ENCODE measurements around the gene CYP3A4. TPM values are rescaled to one million over a fixed set of nuclear protein-coding genes. Genes with fewer than 3 reads are reported as not detected.

The CYP3A4 gene
- total RNA-seq: not detected

GRCh38 chr7:99784007-99784406 is at the start of gene CYP3A4:
Gene CYP3A4 (minus strand): TSS chr7:99784184. CDS start chr7:99784081, 103 bp downstream.
- POLR2A ChIA-PET: no interaction called here
- CTCF ChIA-PET: no interaction called here
- Mint-ChIP-seq H3K4me3 (no peak within 1 kb of the TSS), H3K36me3 (ENCODE audit: low read depth) (no peaks in the 10 kb centered on the region), H3K27me3 (peaks cover 3% of the 10 kb centered on the region), H3K4me1 (peaks cover 15% of the 10 kb centered on the region), H3K27ac (no peak within 1 kb of the TSS), H3K9me3 (no peaks in the 10 kb centered on the region)
- no peak for DNase-seq

- Mint-ChIP-seq H3K27me3 (peaks cover 8% of the 10 kb centered on the region), H3K27ac (no peak overlapping the region), H3K36me3 (ENCODE audit: low read depth) (no peaks in the 10 kb centered on the region), H3K9me3 (no peaks in the 10 kb centered on the region), H3K4me1 (peaks cover 10% of the 10 kb centered on the region), H3K4me3 (no peak overlapping the region)
- ChIA-PET POLR2A (no interaction called here), CTCF (interaction anchor here (0.8 kb wide), 1 partner anchor 16 kb away, joined by 3 read pairs; no protein-coding TSS in a partner anchor)
- no peak for DNase-seq
These were observed 49.4 kb upstream of the CYP3A4 start for GRCh38 chr7:99833289-99833877.

DNA sequence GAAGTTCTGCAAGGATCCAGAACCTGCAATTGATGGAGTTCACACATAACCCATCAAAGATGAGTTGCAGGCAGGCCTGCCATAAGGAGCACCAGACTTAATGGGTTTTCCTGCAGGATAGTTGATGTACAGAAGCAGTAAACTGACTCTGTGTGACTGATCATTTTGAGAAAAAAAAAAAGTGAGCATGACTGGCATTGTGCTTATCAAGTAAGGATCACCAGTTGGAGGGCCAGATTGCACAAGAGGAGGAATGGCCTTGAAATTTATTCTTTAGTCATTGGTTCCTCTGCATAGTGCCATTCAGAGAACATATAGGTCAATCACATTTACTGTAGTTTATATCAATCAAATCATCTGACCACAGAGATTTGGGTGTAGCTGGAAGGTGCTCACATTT is 47.6 kb upstream of the CYP3A4 start:
- Mint-ChIP-seq H3K27me3 (peaks cover 16% of the 10 kb centered on the region), H3K4me1 (no peaks in the 10 kb centered on the region), H3K4me3 (no peak overlapping the region), H3K36me3 (ENCODE audit: low read depth) (no peaks in the 10 kb centered on the region), H3K27ac (no peak overlapping the region), H3K9me3 (no peaks in the 10 kb centered on the region)
- CTCF ChIA-PET: no interaction called here
- POLR2A ChIA-PET: no interaction called here
- DNase-seq: no peak

GRCh38 chr7:99829524-99830160 is 45.7 kb upstream of the CYP3A4 start:
- no peaks in the 10 kb centered on the region for H3K36me3 Mint-ChIP-seq (ENCODE audit: low read depth)
- no peaks in the 10 kb centered on the region for H3K4me1 Mint-ChIP-seq
- ChIA-PET CTCF (interaction anchor here (1.6 kb wide), 1 partner anchor 79 kb away, joined by 3 read pairs; no protein-coding TSS in a partner anchor), POLR2A (no interaction called here)
- no peak overlapping the region for H3K4me3 Mint-ChIP-seq
- peaks cover 16% of the 10 kb centered on the region for H3K27me3 Mint-ChIP-seq
- H3K9me3 Mint-ChIP-seq: no peaks in the 10 kb centered on the region
- no peak overlapping the region for H3K27ac Mint-ChIP-seq
- no peak for DNase-seq

- CTCF ChIA-PET: interaction anchor here (1.6 kb wide), 1 partner anchor 80 kb away, joined by 3 read pairs; no protein-coding TSS in a partner anchor
- Mint-ChIP-seq H3K9me3 (no peaks in the 10 kb centered on the region), H3K36me3 (ENCODE audit: low read depth) (no peaks in the 10 kb centered on the region), H3K4me3 (no peak overlapping the region), H3K4me1 (no peaks in the 10 kb centered on the region), H3K27ac (no peak overlapping the region), H3K27me3 (peaks cover 16% of the 10 kb centered on the region)
- no peak for DNase-seq
- POLR2A ChIA-PET: no interaction called here
These were observed 44.8 kb upstream of the CYP3A4 start for GRCh38 chr7:99828811-99829210.

DNA sequence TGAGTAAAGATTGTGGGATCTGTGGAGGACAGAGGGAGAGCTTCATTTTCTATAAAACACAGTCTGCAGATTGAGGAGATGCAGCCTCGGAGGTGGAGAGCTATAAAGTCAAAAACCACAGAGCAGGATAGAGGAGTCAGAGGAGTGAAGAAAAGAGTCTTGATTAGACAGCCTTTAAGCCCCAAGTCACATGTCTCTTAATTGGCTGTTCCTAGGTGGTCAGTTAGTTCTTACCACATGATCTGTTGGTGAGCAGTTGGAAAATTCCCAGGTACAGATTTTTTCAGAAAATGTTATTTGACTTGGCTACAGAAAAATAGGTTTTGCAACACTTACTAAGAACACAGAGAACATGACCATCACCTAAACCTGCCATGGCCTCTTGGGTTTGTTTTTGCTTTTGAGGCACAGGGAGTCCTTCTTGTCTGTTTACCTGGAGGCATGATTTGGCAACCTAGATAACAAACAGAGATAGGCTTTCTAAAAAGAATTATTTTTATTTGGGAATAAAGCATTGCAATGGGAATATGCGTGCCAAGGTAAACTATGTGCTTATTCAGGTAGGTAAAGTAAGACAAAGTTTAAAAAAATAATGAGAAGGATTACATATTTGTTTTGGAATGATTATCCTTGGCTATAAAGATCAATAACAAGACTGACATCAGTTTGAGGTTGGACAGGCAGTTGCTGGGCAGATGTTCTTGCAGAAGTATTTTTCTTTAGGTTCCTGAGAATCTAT is 43.2 kb upstream of the CYP3A4 start:
- Mint-ChIP-seq H3K4me3 (no peak overlapping the region), H3K4me1 (no peaks in the 10 kb centered on the region), H3K27me3 (peaks cover 12% of the 10 kb centered on the region), H3K9me3 (no peaks in the 10 kb centered on the region), H3K27ac (no peak overlapping the region), H3K36me3 (ENCODE audit: low read depth) (no peaks in the 10 kb centered on the region)
- no peak for DNase-seq
- ChIA-PET CTCF (interaction anchor here (0.6 kb wide), 1 partner anchor 1417 kb away, joined by 3 read pairs; no protein-coding TSS in a partner anchor), POLR2A (no interaction called here)

DNA sequence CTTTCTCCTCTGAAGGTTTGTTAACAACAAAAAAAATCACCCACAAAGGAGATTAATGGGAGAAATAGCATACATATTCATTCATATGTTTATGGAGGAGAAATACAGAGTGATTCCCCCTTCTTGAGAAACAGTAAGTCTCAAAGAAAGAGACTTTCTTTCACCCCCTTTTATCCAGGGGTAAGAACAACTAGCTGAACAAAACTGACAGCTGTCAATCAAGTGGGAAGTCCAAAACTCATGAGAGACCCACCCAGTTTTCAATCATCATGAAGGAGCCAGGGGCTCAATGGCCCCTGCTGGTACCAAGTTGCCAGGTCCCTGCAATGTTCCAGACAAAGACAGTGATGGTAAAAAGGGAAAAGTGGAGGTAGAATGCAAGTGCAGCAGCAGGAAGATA is 41.9 kb upstream of the CYP3A4 start:
- ChIA-PET POLR2A (no interaction called here), CTCF (no interaction called here)
- Mint-ChIP-seq H3K4me3 (no peak overlapping the region), H3K27ac (no peak overlapping the region), H3K9me3 (no peaks in the 10 kb centered on the region), H3K36me3 (ENCODE audit: low read depth) (no peaks in the 10 kb centered on the region), H3K27me3 (peaks cover 24% of the 10 kb centered on the region), H3K4me1 (no peaks in the 10 kb centered on the region)
- no peak for DNase-seq

DNA sequence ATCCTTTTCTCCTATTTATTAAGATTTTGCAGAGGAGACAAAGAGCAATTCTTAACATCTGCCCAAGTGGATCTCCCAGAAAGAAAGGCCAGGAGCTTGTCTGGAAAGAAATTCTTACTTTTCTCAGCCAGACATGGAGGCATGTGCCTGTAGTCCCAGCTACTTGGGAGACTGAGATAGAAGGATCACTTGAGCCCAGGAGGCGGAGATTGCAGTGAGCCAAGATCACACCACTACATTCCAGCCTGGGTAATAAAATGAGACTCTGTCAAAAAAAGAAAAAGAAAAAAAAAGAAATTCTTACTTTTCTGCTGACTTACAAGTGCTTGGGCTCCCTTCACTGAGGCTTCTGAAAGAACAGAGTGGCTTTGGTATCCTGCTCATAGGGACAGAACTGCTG is 41.5 kb upstream of the CYP3A4 start:
- CTCF ChIA-PET: no interaction called here
- Mint-ChIP-seq H3K27me3 (peaks cover 25% of the 10 kb centered on the region), H3K36me3 (ENCODE audit: low read depth) (no peaks in the 10 kb centered on the region), H3K9me3 (no peaks in the 10 kb centered on the region), H3K27ac (no peak overlapping the region), H3K4me1 (no peaks in the 10 kb centered on the region), H3K4me3 (no peak overlapping the region)
- DNase-seq: no peak
- POLR2A ChIA-PET: no interaction called here

DNA sequence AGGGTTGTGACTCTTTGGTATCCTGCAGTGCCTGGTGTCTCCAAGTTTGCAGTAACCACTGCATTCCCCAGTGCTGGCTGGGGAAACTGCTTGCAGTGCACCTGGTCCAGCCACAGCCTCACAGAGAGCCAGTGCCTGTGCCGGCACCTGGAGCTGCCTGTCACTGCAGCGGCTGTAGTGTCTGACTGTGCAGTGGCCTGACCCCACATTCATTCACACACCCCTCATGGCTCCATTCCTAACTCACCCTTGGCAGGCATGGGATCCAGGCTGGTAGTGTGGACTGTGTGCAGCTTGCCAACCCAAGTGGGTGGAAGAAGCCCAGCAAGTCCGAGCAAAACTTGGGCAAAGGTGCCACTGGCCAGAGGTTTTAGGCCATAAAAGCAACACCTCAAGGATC is 40.1 kb upstream of the CYP3A4 start:
- H3K27ac Mint-ChIP-seq: no peak overlapping the region
- no peaks in the 10 kb centered on the region for H3K9me3 Mint-ChIP-seq
- ChIA-PET CTCF (interaction anchor here (0.9 kb wide), 1 partner anchor 15 kb away, joined by 3 read pairs; no protein-coding TSS in a partner anchor), POLR2A (no interaction called here)
- no peaks in the 10 kb centered on the region for H3K4me1 Mint-ChIP-seq
- no peaks in the 10 kb centered on the region for H3K36me3 Mint-ChIP-seq (ENCODE audit: low read depth)
- no peak for DNase-seq
- peaks cover 38% of the 10 kb centered on the region for H3K27me3 Mint-ChIP-seq
- no peak overlapping the region for H3K4me3 Mint-ChIP-seq

GRCh38 chr7:99822731-99823718 is 39.0 kb upstream of the CYP3A4 start:
- H3K27ac Mint-ChIP-seq: no peak overlapping the region
- no peaks in the 10 kb centered on the region for H3K4me1 Mint-ChIP-seq
- DNase-seq: no peak
- no peak overlapping the region for H3K4me3 Mint-ChIP-seq
- peaks cover 36% of the 10 kb centered on the region for H3K27me3 Mint-ChIP-seq
- H3K36me3 Mint-ChIP-seq (ENCODE audit: low read depth): no peaks in the 10 kb centered on the region
- ChIA-PET CTCF (interaction anchor here (0.9 kb wide), 1 partner anchor 16 kb away, joined by 3 read pairs; no protein-coding TSS in a partner anchor), POLR2A (no interaction called here)
- H3K9me3 Mint-ChIP-seq: no peaks in the 10 kb centered on the region

GRCh38 chr7:99820408-99821027 is 36.5 kb upstream of the CYP3A4 start:
- Mint-ChIP-seq H3K27ac (no peak overlapping the region), H3K27me3 (peaks cover 30% of the 10 kb centered on the region), H3K4me3 (no peak overlapping the region), H3K4me1 (no peaks in the 10 kb centered on the region), H3K36me3 (ENCODE audit: low read depth) (no peaks in the 10 kb centered on the region), H3K9me3 (no peaks in the 10 kb centered on the region)
- ChIA-PET POLR2A (no interaction called here), CTCF (no interaction called here)
- DNase-seq: no peak

DNA sequence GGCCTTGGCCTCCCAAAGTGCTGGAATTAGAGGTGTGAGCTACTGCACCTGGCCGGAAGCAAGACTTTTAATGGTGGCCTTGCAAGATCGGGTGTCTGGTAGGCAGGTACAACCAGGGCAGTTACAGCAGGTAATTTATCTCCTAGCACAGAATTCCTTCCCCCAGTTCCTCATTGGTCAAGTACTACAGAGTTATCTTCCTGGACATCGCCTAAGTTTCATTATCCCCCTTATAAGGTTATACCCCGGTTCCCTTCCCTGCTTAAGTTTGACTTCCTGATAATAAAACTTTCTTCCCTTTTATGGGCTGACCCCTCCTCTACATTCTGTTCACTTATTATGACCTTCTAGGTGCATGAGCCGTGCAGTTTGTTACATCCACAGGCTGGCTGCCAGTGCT is 24.8 kb upstream of the CYP3A4 start:
- H3K9me3 Mint-ChIP-seq: peaks cover 10% of the 10 kb centered on the region
- no peak overlapping the region for H3K27ac Mint-ChIP-seq
- DNase-seq: no peak
- ChIA-PET CTCF (no interaction called here), POLR2A (no interaction called here)
- H3K27me3 Mint-ChIP-seq: peaks cover 25% of the 10 kb centered on the region
- no peaks in the 10 kb centered on the region for H3K4me1 Mint-ChIP-seq
- no peak overlapping the region for H3K4me3 Mint-ChIP-seq
- H3K36me3 Mint-ChIP-seq (ENCODE audit: low read depth): no peaks in the 10 kb centered on the region

All from activated CD4-positive, alpha-beta T cell treated with anti-CD3 and anti-CD28 coated beads, Interleukin-2, amount 10 ng/mL, durations not matched to agents 7 days and 5 days (primary cell).